Parathyroid adenoma (tissue), 2 donors: Measurements from ENCODE around the gene SIX6.

Experiments
- H2AFZ ChIP-seq: fragments of 300-600 bp; sonication (generic); one replicate; pipeline ENCODE4 v1.7.0; 2017; ENCODE audit warnings: antibody characterized with exemption, mild to moderate bottlenecking
- H3K27ac ChIP-seq: fragments of 300-600 bp; sonication (generic); one replicate; pipeline ENCODE4 v1.7.0; 2017
- H3K27me3 ChIP-seq: fragments of 300-600 bp; sonication (generic); one replicate; pipeline ENCODE4 v1.7.0; 2017; ENCODE audit warnings: low read length; ENCODE audit not compliant: control insufficient read depth, insufficient read depth
- H3K36me3 ChIP-seq: fragments of 300-600 bp; sonication (generic); one replicate; pipeline ENCODE4 v1.7.0; 2017; ENCODE audit warnings: low read length; ENCODE audit not compliant: control insufficient read depth, insufficient read depth
- H3K4me1 ChIP-seq: fragments of 300-600 bp; sonication (generic); one replicate; pipeline ENCODE4 v1.7.0; 2017; ENCODE audit warnings: control low read depth
- H3K4me2 ChIP-seq: fragments of 300-600 bp; sonication (generic); one replicate; pipeline ENCODE4 v1.7.0; 2017; ENCODE audit warnings: low read length
- H3K4me3 ChIP-seq: fragments of 300-600 bp; sonication (generic); one replicate; pipeline ENCODE4 v1.7.0; 2017; ENCODE audit warnings: low read depth, low read length
- H3K79me2 ChIP-seq: fragments of 300-600 bp; sonication (generic); one replicate; pipeline ENCODE4 v1.7.0; 2017; ENCODE audit warnings: control low read depth
- H3K9ac ChIP-seq: fragments of 300-600 bp; sonication (generic); one replicate; pipeline ENCODE4 v1.7.0; 2017; ENCODE audit warnings: mild to moderate bottlenecking
- H3K9me3 ChIP-seq: fragments of 300-600 bp; sonication (generic); one replicate; pipeline ENCODE4 v1.7.0; 2017; ENCODE audit warnings: low read length; ENCODE audit not compliant: control insufficient read depth
- CTCF ChIP-seq: fragments of 300-600 bp; sonication (generic); IDR thresholded peaks from one replicate; pipeline ENCODE4 v1.7.0; 2017; ENCODE audit warnings: antibody characterized with exemption, mild to moderate bottlenecking
- donor health status: primary hyperparathyroidism.

Gene SIX6

GRCh38 chr14:60509438-60510253 is 700 bp downstream of the SIX6 start:
- Histone ChIP-seq H3K36me3 (no peaks in the 10 kb centered on the region), H3K4me2 (no peak overlapping the region), H3K27ac (no peak overlapping the region), H3K79me2 (no peaks in the 10 kb centered on the region), H3K4me1 (no peaks in the 10 kb centered on the region), H3K9me3 (no peaks in the 10 kb centered on the region), H3K9ac (no peak overlapping the region), H2AFZ (no peak overlapping the region), H3K4me3 (no peak overlapping the region), H3K27me3 (peaks cover 20% of the 10 kb centered on the region)
- no peak for TF ChIP-seq CTCF

GRCh38 chr14:60510254-60510950 is 1.5 kb downstream of the SIX6 start:
- no peak overlapping the region for H3K9ac ChIP-seq
- no peak overlapping the region for H3K4me3 ChIP-seq
- no peaks in the 10 kb centered on the region for H3K79me2 ChIP-seq
- peaks cover 20% of the 10 kb centered on the region for H3K27me3 ChIP-seq
- no peak overlapping the region for H3K27ac ChIP-seq
- no peak overlapping the region for H2AFZ ChIP-seq
- H3K4me1 ChIP-seq, result no peaks in the 10 kb centered on the region
- no peak for TF ChIP-seq CTCF
- H3K36me3 ChIP-seq, result no peaks in the 10 kb centered on the region
- H3K4me2 ChIP-seq, result no peak overlapping the region
- H3K9me3 ChIP-seq, result no peaks in the 10 kb centered on the region

- Histone ChIP-seq H3K36me3 (no peaks in the 10 kb centered on the region), H3K27me3 (peaks cover 19% of the 10 kb centered on the region), H3K79me2 (no peaks in the 10 kb centered on the region), H3K4me2 (no peak overlapping the region), H3K9ac (no peak overlapping the region), H2AFZ (no peak overlapping the region), H3K4me3 (no peak overlapping the region), H3K4me1 (no peaks in the 10 kb centered on the region), H3K9me3 (no peaks in the 10 kb centered on the region), H3K27ac (no peak overlapping the region)
- TF ChIP-seq CTCF, result no peak
Measured at GRCh38 chr14:60510951-60511599, 2.1 kb downstream of the SIX6 start.

GRCh38 chr14:60512126-60512525 is 3.2 kb downstream of the SIX6 start:
- H3K9me3 ChIP-seq, result no peaks in the 10 kb centered on the region
- no peak for TF ChIP-seq CTCF
- no peaks in the 10 kb centered on the region for H3K36me3 ChIP-seq
- H3K27ac ChIP-seq, result no peak overlapping the region
- no peak overlapping the region for H3K9ac ChIP-seq
- H3K79me2 ChIP-seq, result no peaks in the 10 kb centered on the region
- H3K4me2 ChIP-seq, result no peak overlapping the region
- peaks cover 15% of the 10 kb centered on the region for H3K27me3 ChIP-seq
- no peaks in the 10 kb centered on the region for H3K4me1 ChIP-seq
- no peak overlapping the region for H2AFZ ChIP-seq
- no peak overlapping the region for H3K4me3 ChIP-seq
